DMS 273 treated with DMSO at 0.1 percent for 48 hours (cell line): ENCODE measurements around the gene PHKG1.
"Not testable (repeated sequence)": the region's sequence is repeated elsewhere in the genome, so short reads cannot be mapped to it uniquely, and the experiment has no call there.

Source experiments
- DNase-seq: peaks from one replicate; lab custom pipeline; 2025; lab: John Stamatoyannopoulos, UW

PHKG1 gene

GRCh38 chr7:56045758-56046157, 47.0 kb downstream of the PHKG1 start:
- not testable (repeated sequence) for DNase-seq

GRCh38 chr7:56040730-56041129, 52.0 kb downstream of the PHKG1 start:
- DNase-seq: no peak

GRCh38 chr7:56033671-56034432, 58.9 kb downstream of the PHKG1 start:
- peak; percentile 12 for DNase-seq

GRCh38 chr7:56032578-56032977, 60.2 kb downstream of the PHKG1 start:
- DNase-seq: not testable (repeated sequence)

- DNase-seq: not testable (repeated sequence)
Measured at GRCh38 chr7:56031556-56031955, 61.2 kb downstream of the PHKG1 start.

- DNase-seq: no peak
Measured at GRCh38 chr7:56030340-56030739, 62.4 kb downstream of the PHKG1 start.
